ENCODE results near the gene DIAPH2. TPM values are rescaled to one million over a fixed set of nuclear protein-coding genes. Genes with fewer than 3 reads are reported as not detected.

The DIAPH2 gene
- total RNA-seq, 3 donors from 2014 or later: 27.4 to 66.4 (median 30.8) TPM

GRCh38 chrX:97363843-97364242 lies 679.2 kb downstream of the DIAPH2 start:
- Histone ChIP-seq H3K36me3 (no peaks in the 10 kb centered on the region), H3K4me1 (no peaks in the 10 kb centered on the region), H3K9me3 (no peaks in the 10 kb centered on the region), H3K27me3 (peaks cover 0 to 10% of the 10 kb centered on the region in 2 donors), H3K4me3 (no peak overlapping the region), H3K27ac (no peak overlapping the region)
- intact Hi-C loops (cut with DNase I; ENCODE audit: low total_unique reads): no loop called here
- TF ChIP-seq POLR2A (IDR thresholded peaks at IDR 0.05) (no peak), POLR2AphosphoS5 (IDR thresholded peaks at IDR 0.05) (no peak)
- TF ChIP-seq, protein P1, sequence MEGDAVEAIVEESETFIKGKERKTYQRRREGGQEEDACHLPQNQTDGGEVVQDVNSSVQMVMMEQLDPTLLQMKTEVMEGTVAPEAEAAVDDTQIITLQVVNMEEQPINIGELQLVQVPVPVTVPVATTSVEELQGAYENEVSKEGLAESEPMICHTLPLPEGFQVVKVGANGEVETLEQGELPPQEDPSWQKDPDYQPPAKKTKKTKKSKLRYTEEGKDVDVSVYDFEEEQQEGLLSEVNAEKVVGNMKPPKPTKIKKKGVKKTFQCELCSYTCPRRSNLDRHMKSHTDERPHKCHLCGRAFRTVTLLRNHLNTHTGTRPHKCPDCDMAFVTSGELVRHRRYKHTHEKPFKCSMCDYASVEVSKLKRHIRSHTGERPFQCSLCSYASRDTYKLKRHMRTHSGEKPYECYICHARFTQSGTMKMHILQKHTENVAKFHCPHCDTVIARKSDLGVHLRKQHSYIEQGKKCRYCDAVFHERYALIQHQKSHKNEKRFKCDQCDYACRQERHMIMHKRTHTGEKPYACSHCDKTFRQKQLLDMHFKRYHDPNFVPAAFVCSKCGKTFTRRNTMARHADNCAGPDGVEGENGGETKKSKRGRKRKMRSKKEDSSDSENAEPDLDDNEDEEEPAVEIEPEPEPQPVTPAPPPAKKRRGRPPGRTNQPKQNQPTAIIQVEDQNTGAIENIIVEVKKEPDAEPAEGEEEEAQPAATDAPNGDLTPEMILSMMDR (IDR thresholded peaks at IDR 0.05): no peak
- DNase-seq (ENCODE audit: low spot score in 2 of 2): no peak

DNA sequence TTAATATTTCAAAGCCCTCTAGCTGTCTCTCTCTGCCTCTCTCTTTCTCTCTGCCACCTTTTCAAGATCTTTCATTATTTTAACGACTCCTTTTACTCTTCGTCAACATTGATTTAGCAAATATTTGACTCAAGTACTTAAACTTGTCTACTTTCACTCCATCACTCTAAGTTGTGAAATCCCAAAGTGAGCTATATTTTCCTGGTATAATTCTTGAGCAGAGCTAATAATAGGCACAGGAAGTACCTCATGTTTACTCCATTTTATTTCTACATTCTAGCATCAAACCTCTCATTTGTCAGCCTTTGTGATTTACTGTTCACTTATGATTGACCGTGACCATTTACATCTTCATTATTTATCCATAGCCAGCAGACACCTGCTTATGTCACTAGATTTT lies 681.6 kb downstream of the DIAPH2 start:
- Histone ChIP-seq H3K9me3 (no peaks in the 10 kb centered on the region), H3K4me3 (no peak overlapping the region), H3K27ac (no peak overlapping the region), H3K27me3 (peaks cover 0 to 4% of the 10 kb centered on the region in 2 donors), H3K4me1 (no peaks in the 10 kb centered on the region), H3K36me3 (no peaks in the 10 kb centered on the region)
- intact Hi-C loops (cut with DNase I; ENCODE audit: low total_unique reads): no loop called here
- TF ChIP-seq, protein P1 (IDR thresholded peaks at IDR 0.05): no peak
- no peak for TF ChIP-seq POLR2A (IDR thresholded peaks at IDR 0.05)
- no peak for TF ChIP-seq POLR2AphosphoS5 (IDR thresholded peaks at IDR 0.05)
- DNase-seq (ENCODE audit: low spot score in 2 of 2): no peak

- H3K4me1 ChIP-seq: no peaks in the 10 kb centered on the region
- intact Hi-C loops (cut with DNase I; ENCODE audit: low total_unique reads): no loop called here
- no peak overlapping the region for H3K4me3 ChIP-seq
- TF ChIP-seq, protein P1 (IDR thresholded peaks at IDR 0.05): no peak
- TF ChIP-seq POLR2A (IDR thresholded peaks at IDR 0.05) (no peak), POLR2AphosphoS5 (IDR thresholded peaks at IDR 0.05) (no peak)
- no peaks in the 10 kb centered on the region for H3K9me3 ChIP-seq
- DNase-seq (ENCODE audit: low spot score in 2 of 2): no peak
- H3K36me3 ChIP-seq: no peaks in the 10 kb centered on the region
- no peak overlapping the region for H3K27ac ChIP-seq
- peaks cover 0 to 4% of the 10 kb centered on the region in 2 donors for H3K27me3 ChIP-seq
Observed at GRCh38 chrX:97367125-97367524, 682.5 kb downstream of the DIAPH2 start.

DNA sequence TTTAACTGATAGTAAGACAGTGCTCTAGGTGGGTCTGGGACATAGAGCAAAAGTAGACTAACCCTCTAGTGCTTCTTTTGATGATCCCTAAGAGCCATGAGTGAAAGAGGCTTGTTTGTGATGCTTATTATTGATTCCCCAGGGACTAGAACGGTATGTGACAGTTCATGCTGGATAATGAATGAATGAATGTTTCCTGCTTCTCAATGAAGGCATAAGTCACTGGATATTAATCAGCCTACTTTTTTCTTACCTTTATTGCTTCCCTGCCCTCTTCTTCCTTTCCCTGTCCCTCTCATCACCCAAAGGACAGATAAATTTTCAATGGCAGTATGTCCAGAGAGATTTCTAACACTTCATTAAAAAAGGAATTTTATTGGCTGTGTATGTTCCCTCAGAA lies 685.3 kb downstream of the DIAPH2 start:
- Histone ChIP-seq H3K9me3 (no peaks in the 10 kb centered on the region), H3K27me3 (peaks cover 0 to 4% of the 10 kb centered on the region in 2 donors), H3K36me3 (no peaks in the 10 kb centered on the region), H3K4me1 (no peaks in the 10 kb centered on the region), H3K27ac (no peak overlapping the region), H3K4me3 (no peak overlapping the region)
- DNase-seq (ENCODE audit: low spot score in 2 of 2): no peak
- TF ChIP-seq, protein P1 (IDR thresholded peaks at IDR 0.05): no peak
- TF ChIP-seq POLR2A (IDR thresholded peaks at IDR 0.05) (no peak), POLR2AphosphoS5 (IDR thresholded peaks at IDR 0.05) (no peak)
- intact Hi-C loops (cut with DNase I; ENCODE audit: low total_unique reads): no loop called here

DNA sequence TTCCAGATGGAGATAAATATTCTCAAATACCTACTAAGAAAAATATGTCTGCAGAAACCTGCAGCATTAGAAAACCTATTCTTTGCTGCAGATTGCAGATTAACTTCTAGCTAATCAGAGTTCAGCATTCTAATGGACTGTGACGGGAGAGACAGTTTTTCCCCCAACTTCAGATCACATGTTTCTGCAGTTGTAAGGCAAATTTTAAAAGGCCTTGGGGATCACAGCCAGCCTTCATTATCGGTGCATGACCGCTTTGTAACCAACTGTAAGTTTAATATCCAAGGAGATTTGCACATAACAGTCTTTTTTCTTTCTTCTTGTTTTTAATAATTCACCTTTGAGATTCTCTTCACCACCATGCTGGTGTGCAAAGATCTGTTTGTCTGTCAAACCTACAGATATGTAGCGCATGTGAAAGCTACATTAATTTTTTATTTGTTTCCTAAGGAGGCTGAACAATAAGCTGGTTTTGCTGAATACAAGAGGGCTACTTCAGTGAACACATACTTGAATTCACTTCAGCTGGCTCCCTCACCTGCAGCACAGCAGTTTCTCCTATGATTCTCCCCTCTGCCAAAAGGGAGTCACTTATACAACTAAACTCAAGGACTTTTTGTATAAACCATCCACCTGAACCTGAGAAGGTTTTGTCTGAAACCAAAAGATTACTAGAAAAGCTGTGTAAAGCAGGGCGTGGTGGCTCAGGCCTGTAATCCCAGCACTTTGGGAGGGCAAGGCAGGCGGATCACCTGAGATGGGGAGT lies 687.5 kb downstream of the DIAPH2 start:
- peaks cover 0 to 4% of the 10 kb centered on the region in 2 donors for H3K27me3 ChIP-seq
- DNase-seq (ENCODE audit: low spot score in 2 of 2): no peak
- H3K4me3 ChIP-seq: no peak overlapping the region
- TF ChIP-seq POLR2AphosphoS5 (IDR thresholded peaks at IDR 0.05): no peak
- TF ChIP-seq POLR2A (IDR thresholded peaks at IDR 0.05): no peak
- TF ChIP-seq, protein P1 (IDR thresholded peaks at IDR 0.05): no peak
- intact Hi-C loops (cut with DNase I; ENCODE audit: low total_unique reads): no loop called here
- no peak overlapping the region for H3K27ac ChIP-seq
- H3K4me1 ChIP-seq: no peaks in the 10 kb centered on the region
- no peaks in the 10 kb centered on the region for H3K36me3 ChIP-seq
- no peaks in the 10 kb centered on the region for H3K9me3 ChIP-seq

Measured in breast epithelium (tissue), 4 donors.